MCF 10A (cell line): ENCODE results near the gene PDRG1. TPM values are rescaled to one million over a fixed set of nuclear protein-coding genes. Genes with fewer than 3 reads are reported as not detected.

Source experiments
- BruUV-seq: library from RNA; stranded (reverse); fragments of 400-500 nt; replicated peaks from 2 replicates; lab custom pipeline; 2021; lab: Mats Ljungman, UMichigan
- CTCF ChIA-PET: fragments of 300-600 bp; sonication (Branson Sonifier 250); formaldehyde crosslinking; extraction: SDS; loops from one replicate; lab custom pipeline; 2021; ENCODE audit warnings: antibody characterized with exemption, inconsistent platforms; lab: Yijun Ruan, JAX
- POLR2A ChIA-PET: fragments of 300-600, 350-650 bp; sonication (Branson Sonifier 250); formaldehyde crosslinking; extraction: SDS; loops from one replicate; lab custom pipeline; 2020; ENCODE audit warnings: antibody characterized with exemption, inconsistent platforms; lab: Yijun Ruan, JAX
- DNase-seq: peaks from one replicate; pipeline ENCODE4 v3.0.0-alpha.2; 2018; ENCODE audit not compliant: unreplicated experiment
- H3K27ac Mint-ChIP-seq: one replicate; pipeline ENCODE4 v1.8.0; 2022; ENCODE audit warnings: mild to moderate bottlenecking, low read depth, mixed read lengths; ENCODE audit not compliant: unreplicated experiment
- H3K27me3 Mint-ChIP-seq: one replicate; pipeline ENCODE4 v1.8.0; 2022; ENCODE audit warnings: mixed read lengths; ENCODE audit not compliant: insufficient read depth, unreplicated experiment
- H3K36me3 Mint-ChIP-seq: one replicate; pipeline ENCODE4 v1.8.0; 2022; ENCODE audit warnings: mild to moderate bottlenecking, moderate library complexity, mixed read lengths; ENCODE audit not compliant: insufficient read depth, unreplicated experiment
- H3K4me1 Mint-ChIP-seq: one replicate; pipeline ENCODE4 v1.8.0; 2022; ENCODE audit warnings: mixed read lengths; ENCODE audit not compliant: insufficient read depth, unreplicated experiment
- H3K4me3 Mint-ChIP-seq: one replicate; pipeline ENCODE4 v1.8.0; 2022; ENCODE audit warnings: mild to moderate bottlenecking, moderate library complexity, mixed read lengths; ENCODE audit not compliant: unreplicated experiment
- H3K9me3 Mint-ChIP-seq: one replicate; pipeline ENCODE4 v1.8.0; 2022; ENCODE audit warnings: mixed read lengths; ENCODE audit not compliant: unreplicated experiment
- CTCF ChIP-seq: fragments of 200-600 bp; IDR thresholded peaks from one replicate; pipeline ENCODE4 v1.8.0; 2022; ENCODE audit warnings: antibody characterized with exemption, mild to moderate bottlenecking; ENCODE audit not compliant: unreplicated experiment
- intact Hi-C: fragments of 100-400 bp; cut with micrococcal nuclease; formaldehyde crosslinking; loops from 2 replicates; pipeline ENCODE4 v1.14.1; 2022
- total RNA-seq: library from RNA; stranded (reverse); gene quantifications from 2 replicates; pipeline ENCODE4 v1.2.3, GENCODE V29; 2022

Gene PDRG1
- total RNA-seq, 1 experiment from 2014 or later = 16.3 TPM

DNA sequence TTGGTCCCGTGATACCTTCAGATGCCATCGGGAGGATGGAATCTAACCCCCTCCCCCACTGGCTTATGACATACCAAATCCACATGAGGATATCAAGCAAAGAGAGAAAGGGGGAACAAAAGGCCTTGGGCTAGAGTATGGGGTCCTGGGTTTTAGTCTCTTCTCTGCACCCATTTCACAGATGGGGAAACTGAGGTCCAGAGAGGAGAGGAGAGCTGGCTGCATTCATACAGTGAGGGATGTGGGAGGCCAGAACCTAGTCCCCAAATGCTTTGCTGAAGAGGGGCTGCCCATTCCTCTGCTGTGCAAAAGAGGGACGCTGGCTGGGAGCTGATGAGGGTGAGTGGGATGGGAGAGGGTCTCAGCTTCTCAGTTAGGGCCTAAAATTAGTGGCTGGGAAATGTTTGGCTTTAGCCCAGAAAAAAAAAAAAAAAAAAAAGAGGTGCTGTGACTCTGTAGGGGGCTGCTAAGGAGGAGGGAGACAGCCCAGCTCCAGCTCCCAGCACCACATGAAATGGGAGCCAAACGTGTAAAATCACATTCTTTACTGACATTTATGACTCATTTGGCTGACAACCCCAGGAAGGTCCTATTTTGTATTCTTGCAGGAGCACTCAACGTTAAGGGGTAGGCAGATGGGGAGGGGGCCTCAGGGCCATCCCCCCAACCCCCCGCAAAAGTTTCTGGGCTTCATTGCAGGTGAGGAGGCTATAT, 28.0 kb upstream of the PDRG1 start:
- ChIA-PET POLR2A (interaction anchor here (0.5 kb wide), 1 partner anchor 65 kb away, joined by 3 read pairs; no protein-coding TSS in a partner anchor), CTCF (interaction anchor here (0.5 to 1.8 kb wide), 2 partner anchors 26 to 58 kb away, joined by 3 to 5 read pairs; no protein-coding TSS in a partner anchor)
- no TSS peak for BruUV-seq
- no peak overlapping the region for H3K27ac Mint-ChIP-seq
- intact Hi-C loops = no loop called here
- DNase-seq = no peak
- H3K4me1 Mint-ChIP-seq = no peaks in the 10 kb centered on the region
- no peak for TF ChIP-seq CTCF
- no peaks in the 10 kb centered on the region for H3K9me3 Mint-ChIP-seq
- peaks cover 47% of the 10 kb centered on the region for H3K27me3 Mint-ChIP-seq
- H3K4me3 Mint-ChIP-seq = no peak overlapping the region
- H3K36me3 Mint-ChIP-seq = no peaks in the 10 kb centered on the region

- intact Hi-C loops = no loop called here
- POLR2A ChIA-PET = no interaction called here
- Mint-ChIP-seq H3K9me3 (no peaks in the 10 kb centered on the region), H3K36me3 (no peaks in the 10 kb centered on the region), H3K4me3 (no peak overlapping the region), H3K27me3 (peaks cover 73% of the 10 kb centered on the region), H3K4me1 (no peaks in the 10 kb centered on the region), H3K27ac (no peak overlapping the region)
- no TSS peak for BruUV-seq
- CTCF ChIA-PET = interaction anchor here (1.1 to 2.6 kb wide), 2 partner anchors 25 to 124 kb away, joined by 3 to 10 read pairs; partner anchors contain the start of gene PDRG1
- no peak for DNase-seq
- TF ChIP-seq CTCF = no peak
Measured at GRCh38 chr20:31977080-31977479, 25.2 kb upstream of the PDRG1 start.

- Mint-ChIP-seq H3K4me3 (no peak overlapping the region), H3K4me1 (no peaks in the 10 kb centered on the region), H3K36me3 (no peaks in the 10 kb centered on the region), H3K9me3 (no peaks in the 10 kb centered on the region), H3K27me3 (peaks cover 73% of the 10 kb centered on the region), H3K27ac (no peak overlapping the region)
- no peak for TF ChIP-seq CTCF
- POLR2A ChIA-PET = no interaction called here
- BruUV-seq = no TSS peak
- CTCF ChIA-PET = interaction anchor here (0.6 to 2.6 kb wide), 7 partner anchors 24 to 129 kb away, joined by 3 to 12 read pairs (median 3); partner anchors contain the start of gene PDRG1
- no peak for DNase-seq
- intact Hi-C loops = no loop called here
Measured at GRCh38 chr20:31975874-31976273, 24.0 kb upstream of the PDRG1 start.

DNA sequence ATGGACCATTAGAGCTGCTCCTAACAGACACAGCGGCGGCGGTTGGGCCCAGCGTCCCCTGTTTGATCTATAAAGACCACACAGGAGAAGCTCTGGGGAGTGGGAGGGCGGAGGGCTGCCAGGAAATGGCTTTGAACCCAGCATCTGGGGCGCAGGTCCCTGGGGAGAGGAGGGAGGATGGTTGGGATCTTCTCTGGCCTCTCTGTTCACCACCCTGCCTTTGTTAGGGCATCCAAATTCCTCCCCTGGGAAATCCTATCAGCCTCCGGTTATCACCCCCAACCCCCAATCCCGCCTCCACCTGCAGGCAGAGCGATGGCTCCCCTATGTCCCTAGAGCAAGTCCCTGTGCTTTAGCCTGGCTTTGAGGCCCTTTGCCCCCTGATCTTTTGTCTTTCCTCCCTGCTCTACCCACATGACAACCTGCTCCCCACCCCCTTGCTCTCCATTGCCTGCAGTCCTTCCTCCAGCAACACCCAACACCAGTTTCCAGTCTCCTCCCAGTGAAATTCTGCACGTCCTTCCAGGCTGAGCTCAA, 23.2 kb upstream of the PDRG1 start:
- H3K4me3 Mint-ChIP-seq = no peak overlapping the region

More for the DNA sequence above, 23.2 kb upstream of the PDRG1 start:
- Mint-ChIP-seq H3K27ac (no peak overlapping the region), H3K36me3 (no peaks in the 10 kb centered on the region), H3K27me3 (peaks cover 73% of the 10 kb centered on the region), H3K9me3 (no peaks in the 10 kb centered on the region), H3K4me1 (no peaks in the 10 kb centered on the region)
- intact Hi-C loops = no loop called here
- POLR2A ChIA-PET = no interaction called here
- DNase-seq = no peak
- CTCF ChIA-PET = interaction anchor here (0.7 to 2.6 kb wide), 6 partner anchors 23 to 128 kb away, joined by 3 to 12 read pairs (median 4); partner anchors contain the start of gene PDRG1
- TF ChIP-seq CTCF = no peak
- no TSS peak for BruUV-seq
